ENCODE measurements around the gene RASGRP3.

Gene RASGRP3

DNA sequence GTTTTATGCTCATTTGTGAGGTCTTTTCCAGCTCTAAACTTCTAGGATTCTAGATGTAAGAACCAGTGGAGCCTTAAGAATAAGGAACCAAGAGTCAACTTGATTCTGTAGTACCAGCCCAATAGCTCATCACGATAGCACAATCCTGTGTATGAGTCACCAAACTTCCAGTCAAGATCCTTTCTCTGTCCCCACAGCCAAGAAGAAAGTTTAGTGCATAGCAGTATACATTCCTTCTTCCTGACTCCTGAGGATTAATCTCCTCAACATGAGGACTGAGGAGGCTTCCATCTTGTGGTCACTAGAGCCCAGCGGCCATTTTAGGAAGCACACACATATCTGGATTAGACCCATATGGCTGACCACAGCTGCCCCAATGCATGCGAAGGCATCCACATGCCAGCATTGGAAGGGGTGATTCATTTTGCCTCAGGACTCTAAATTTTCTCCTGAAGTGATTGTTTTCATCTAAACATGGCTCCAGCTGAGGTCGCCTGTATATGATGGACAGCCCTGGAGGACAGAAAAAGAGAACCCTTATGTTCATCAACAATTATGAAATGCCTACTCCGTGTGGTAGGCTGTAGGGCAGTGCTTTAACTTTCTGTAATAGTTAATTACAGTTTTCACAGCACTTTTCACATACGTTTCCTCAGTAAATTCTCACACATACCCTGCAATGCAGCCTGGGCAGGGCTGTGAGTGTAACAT lies 53.5 kb downstream of the RASGRP3 start:
- TF ChIP-seq, protein P1, sequence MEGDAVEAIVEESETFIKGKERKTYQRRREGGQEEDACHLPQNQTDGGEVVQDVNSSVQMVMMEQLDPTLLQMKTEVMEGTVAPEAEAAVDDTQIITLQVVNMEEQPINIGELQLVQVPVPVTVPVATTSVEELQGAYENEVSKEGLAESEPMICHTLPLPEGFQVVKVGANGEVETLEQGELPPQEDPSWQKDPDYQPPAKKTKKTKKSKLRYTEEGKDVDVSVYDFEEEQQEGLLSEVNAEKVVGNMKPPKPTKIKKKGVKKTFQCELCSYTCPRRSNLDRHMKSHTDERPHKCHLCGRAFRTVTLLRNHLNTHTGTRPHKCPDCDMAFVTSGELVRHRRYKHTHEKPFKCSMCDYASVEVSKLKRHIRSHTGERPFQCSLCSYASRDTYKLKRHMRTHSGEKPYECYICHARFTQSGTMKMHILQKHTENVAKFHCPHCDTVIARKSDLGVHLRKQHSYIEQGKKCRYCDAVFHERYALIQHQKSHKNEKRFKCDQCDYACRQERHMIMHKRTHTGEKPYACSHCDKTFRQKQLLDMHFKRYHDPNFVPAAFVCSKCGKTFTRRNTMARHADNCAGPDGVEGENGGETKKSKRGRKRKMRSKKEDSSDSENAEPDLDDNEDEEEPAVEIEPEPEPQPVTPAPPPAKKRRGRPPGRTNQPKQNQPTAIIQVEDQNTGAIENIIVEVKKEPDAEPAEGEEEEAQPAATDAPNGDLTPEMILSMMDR (IDR thresholded peaks at IDR 0.05; ENCODE audit: low read depth, low read length, missing control alignments) = no peak
- no peak overlapping the region for H3K4me3 ChIP-seq (replicated peaks; ENCODE audit: low read depth, low read length)
- DNase-seq (ENCODE audit: extremely low read depth, low read depth) = peak; percentile 87

DNA sequence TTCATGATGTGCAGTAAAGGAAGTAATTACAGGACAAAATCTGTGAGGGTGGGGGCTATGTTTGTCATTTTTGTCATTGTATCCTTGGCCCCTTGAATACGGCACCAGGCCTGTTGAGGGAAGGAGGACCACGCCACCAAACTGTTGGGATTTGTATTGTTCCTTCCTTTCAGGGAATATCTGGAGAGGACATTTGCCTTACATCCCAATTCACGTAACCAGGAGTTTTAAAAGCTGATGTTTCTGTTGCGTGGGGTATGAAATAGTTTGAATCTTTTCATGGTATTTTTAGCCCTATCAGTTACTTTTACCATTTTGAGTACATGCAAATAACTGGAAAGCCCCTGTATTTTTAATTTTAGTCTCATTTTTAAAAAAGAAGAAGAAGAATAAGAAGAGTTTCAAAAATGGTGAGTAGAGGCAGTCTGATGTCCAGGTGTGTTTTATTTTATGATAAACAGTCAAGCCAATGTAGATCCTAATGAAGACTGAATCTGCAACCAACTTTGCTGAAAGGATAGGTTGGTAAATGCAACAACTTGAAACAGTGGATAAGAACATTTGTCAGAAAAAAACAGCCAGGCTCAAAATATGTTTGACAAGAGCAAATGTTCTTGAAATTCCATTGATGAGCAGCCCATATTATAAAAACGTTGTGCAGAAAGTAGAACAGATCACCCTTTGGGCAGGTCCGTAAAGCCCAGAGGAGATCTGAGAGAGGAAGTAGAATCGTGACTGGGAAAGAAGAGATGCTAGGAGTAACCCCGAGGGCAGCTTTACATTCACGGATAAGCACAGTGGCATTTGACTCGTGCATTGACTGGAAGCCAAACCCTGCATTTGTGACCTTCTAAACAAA lies 54.5 kb downstream of the RASGRP3 start:
- no peak overlapping the region for H3K4me3 ChIP-seq (replicated peaks; ENCODE audit: low read depth, low read length)
- TF ChIP-seq, protein P1 (IDR thresholded peaks at IDR 0.05; ENCODE audit: low read depth, low read length, missing control alignments) = no peak
- no peak for DNase-seq (ENCODE audit: extremely low read depth, low read depth)

DNA sequence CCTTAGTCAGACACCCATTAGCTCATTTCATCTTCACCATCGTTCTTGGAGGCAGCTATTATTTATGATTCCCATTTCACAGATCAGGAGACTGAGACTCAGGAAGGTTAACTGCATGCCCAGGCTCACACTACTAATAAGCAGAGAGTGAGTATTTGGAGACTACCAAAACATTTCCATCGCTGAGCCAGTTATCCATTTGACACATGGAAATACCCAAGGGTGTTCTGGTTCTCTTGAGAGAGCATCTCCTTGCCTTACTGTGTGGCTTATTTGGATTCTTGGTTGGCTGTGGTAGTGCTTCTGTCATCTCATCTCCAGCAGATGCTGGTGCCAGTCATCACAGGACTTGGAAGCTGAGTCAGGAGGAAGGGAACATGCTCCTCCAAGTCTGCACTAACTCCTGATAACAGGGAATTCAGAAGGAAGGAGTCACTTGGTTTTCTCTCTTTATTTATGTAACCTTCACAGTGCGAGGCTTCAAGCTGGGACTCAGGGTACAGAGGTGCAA lies 55.2 kb downstream of the RASGRP3 start:
- H3K4me3 ChIP-seq (replicated peaks; ENCODE audit: low read depth, low read length) = no peak overlapping the region
- no peak for DNase-seq (ENCODE audit: extremely low read depth, low read depth)

DNA sequence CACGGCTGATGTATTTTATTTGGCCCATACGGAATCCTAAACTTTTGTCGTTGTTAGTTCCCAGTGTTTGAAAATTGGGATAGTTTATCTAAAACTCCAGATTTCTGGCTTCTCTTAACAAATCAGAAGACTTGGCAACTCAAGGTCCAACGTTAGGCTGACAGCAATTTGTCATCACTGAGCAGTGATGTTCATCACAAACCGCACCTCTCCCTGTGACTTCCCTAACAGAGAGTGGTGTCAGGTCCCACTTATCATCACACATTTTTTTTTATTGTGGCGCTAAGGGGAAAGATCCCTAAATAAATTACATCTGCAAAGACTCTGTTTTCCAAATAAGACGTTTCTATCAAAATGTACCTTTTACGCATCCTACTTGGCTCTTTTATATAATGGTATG lies 55.7 kb downstream of the RASGRP3 start:
- TF ChIP-seq, protein P1 (IDR thresholded peaks at IDR 0.05; ENCODE audit: low read depth, low read length, missing control alignments) = no peak
- no peak for DNase-seq (ENCODE audit: extremely low read depth, low read depth)
- H3K4me3 ChIP-seq (replicated peaks; ENCODE audit: low read depth, low read length) = no peak overlapping the region

More for the DNA sequence above, 55.2 kb downstream of the RASGRP3 start:
- TF ChIP-seq, protein P1 (IDR thresholded peaks at IDR 0.05; ENCODE audit: low read depth, low read length, missing control alignments) = no peak

DNA sequence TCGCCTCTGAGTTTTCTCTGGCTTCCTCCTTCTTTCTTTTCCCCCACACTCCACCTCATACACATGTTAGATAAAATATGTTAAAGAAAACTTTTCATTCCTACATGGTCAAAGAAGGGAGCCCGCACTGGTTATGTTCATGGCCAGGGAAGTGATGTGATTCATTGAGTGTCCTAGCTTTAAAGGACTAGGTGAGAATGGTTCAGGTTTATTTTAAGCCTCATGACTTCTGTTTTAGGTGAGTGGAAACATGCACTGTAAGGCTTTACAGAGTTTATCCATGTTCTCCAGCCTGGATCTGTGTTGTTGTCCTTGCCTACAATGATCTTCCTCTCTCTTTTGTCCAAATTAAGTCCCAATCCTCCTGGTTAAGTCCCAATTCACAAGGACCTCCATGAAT lies 56.5 kb downstream of the RASGRP3 start:
- no peak overlapping the region for H3K4me3 ChIP-seq (replicated peaks; ENCODE audit: low read depth, low read length)
- TF ChIP-seq, protein P1 (IDR thresholded peaks at IDR 0.05; ENCODE audit: low read depth, low read length, missing control alignments) = no peak
- no peak for DNase-seq (ENCODE audit: extremely low read depth, low read depth)

DNA sequence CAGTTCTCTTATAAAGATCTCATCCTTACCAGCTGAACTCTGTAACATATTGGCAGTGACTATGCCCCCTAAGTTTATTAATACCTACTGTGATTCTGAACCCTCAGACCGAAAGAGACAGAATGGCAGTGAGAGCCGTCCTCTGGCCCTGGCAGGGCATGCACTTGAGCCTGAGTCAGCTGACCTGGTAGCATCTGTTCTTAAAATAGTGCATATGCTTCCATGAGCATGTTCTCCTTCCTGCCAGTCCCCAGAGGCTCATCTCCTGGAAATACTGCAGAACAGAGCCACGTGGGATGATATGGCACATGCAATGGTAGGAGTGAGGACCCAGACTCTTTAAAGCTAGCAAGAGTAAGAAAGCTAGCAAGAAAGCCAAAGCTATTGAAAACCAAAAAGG lies 59.0 kb downstream of the RASGRP3 start:
- no peak for DNase-seq (ENCODE audit: extremely low read depth, low read depth)
- H3K4me3 ChIP-seq (replicated peaks; ENCODE audit: low read depth, low read length) = no peak overlapping the region
- TF ChIP-seq, protein P1 (IDR thresholded peaks at IDR 0.05; ENCODE audit: low read depth, low read length, missing control alignments) = no peak
